GM19023 (cell line): Measurements from ENCODE around the gene RBM7.

ENCODE experiments used
- ATAC-seq: cut with Tn5 transposase; IDR thresholded peaks from one replicate; pipeline ENCODE4 v1.9.1; 2021; ENCODE audit warnings: mild to moderate bottlenecking, moderate library complexity; ENCODE audit not compliant: unreplicated experiment

RBM7 gene, protein sequence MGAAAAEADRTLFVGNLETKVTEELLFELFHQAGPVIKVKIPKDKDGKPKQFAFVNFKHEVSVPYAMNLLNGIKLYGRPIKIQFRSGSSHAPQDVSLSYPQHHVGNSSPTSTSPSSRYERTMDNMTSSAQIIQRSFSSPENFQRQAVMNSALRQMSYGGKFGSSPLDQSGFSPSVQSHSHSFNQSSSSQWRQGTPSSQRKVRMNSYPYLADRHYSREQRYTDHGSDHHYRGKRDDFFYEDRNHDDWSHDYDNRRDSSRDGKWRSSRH

DNA sequence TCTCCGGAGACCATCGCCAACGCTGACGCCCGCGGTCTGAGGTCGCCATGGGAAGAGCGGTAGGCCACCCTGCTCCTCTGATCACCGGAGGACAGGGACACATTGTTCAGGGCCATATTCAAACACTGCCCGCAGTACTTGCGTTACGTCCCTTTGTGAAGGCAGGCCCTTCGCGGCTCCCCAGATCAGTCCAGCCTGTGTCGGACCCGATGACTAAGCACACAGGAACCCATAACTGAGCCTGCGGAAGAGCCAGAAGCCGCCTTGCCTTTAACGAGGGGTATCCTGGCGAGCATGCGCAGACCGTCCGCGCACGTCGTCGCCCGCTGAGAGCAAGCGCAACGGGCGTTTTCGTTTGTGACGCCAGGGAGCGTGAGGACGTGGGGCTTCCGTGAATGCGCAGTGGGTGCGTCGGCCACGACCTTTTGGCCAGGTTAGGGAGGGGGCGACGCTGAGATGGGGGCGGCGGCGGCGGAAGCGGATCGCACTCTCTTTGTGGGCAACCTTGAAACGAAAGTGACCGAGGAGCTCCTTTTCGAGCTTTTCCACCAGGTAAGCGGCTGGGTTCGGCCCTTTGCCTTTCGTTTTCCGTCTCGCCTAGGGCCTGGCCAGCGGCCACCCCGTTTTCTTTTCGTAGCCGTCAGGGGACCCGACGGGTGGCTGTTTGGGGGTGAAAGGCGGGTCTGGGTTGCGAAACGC, at the start of gene RBM7, which contains the start of gene C11orf71:
RBM7 (plus strand) TSS at position 451 of the 699 bp plus-strand sequence; CDS start at position 457, 6 bp downstream.
C11orf71 (minus strand) TSS at position 296 of the 699 bp plus-strand sequence; CDS start at position 116, 180 bp downstream.
- peak; percentile 95 for ATAC-seq

DNA sequence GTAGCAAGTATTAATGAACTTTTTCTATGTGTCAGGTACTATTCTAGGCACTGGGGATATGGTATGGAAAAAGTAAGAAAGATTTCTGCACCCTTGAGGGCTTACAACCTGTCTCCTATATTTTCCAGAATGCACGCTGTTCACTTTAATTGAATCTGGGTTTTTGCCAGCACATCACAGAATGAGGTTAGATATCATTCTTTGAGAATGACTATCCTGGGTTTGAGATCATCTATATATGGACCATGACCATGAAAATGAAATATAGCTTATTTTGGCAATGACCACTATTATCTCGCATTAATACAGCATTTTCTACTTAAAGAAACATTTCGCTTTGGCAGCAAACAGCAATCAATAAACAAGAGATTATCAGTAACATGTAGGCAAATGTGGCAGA, 47.0 kb upstream of the RBM7 start:
- ATAC-seq = no peak

DNA sequence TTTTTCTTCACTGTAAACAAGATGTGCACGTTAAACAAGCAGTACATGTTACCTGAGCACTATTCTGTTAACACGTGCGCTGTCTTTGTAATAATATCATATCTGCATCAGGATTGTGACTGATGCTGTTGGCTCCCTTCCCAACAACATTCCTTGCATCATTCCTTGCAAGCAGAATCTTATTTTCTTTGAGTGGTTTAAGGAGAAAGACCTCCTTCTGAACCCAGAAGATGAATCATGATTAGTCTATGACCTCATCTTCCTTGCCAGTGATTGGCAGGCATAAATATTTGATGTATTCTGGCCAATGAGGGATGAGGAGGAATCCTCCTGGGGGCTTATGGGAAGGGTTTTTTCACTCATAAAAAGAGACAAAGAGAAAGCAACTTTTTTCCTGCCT, 46.4 kb upstream of the RBM7 start:
- no peak for ATAC-seq

DNA sequence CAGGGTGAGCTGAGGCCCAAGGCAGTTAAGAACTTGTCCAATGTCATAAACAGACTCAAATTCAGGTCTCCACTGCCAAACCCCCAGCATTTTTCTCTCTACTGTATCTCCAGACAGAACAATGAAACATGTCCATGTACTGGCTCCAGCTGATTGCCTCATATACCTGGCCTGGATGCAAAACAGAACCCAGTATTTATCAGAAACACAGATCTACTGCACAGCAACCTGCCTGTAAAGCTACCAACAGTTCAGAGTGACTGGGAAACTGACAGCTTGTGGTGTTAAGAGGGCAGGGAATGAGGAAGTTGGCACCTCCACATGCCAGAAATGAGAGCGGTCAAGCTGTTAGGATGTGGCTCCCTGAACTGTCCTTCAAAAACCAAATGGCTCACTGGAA, 41.8 kb upstream of the RBM7 start:
- no peak for ATAC-seq

DNA sequence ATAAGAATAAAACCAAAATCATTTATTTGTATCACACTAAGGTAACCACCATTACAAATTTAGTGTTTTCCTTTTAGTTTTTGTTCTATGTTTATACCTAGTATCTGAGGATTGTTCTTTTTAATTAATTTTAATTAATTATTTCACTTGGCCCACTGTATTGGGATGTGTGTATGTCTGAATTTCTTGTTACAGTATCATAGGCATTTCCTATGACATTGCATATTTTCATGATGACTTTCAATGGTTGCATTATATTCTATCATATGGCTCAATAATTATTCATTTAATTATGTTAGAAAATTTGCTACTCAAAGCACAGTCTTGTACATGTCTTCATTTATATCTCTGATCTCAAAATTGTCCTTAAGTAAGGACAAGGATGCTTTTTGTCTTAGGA, 41.1 kb upstream of the RBM7 start:
- no peak for ATAC-seq

DNA sequence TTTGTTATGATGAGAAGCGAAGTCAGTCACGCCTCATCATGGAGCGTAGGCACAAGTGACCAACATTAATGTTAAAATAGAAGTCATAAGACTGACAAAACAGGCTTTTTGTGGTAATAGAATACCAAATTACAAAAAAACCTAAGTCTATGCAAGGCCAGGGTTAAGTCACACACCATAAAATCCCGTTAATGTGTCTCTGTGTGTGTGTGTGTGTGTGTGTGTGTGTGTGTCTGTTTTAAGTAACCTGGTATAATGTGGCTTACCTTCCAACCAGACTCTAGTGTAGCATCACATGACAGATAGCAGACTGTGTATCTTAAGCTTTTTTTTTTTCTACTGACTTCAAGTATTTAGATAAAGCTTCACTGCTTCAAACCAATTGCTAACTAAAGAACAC, 38.1 kb upstream of the RBM7 start:
- ATAC-seq = no peak

DNA sequence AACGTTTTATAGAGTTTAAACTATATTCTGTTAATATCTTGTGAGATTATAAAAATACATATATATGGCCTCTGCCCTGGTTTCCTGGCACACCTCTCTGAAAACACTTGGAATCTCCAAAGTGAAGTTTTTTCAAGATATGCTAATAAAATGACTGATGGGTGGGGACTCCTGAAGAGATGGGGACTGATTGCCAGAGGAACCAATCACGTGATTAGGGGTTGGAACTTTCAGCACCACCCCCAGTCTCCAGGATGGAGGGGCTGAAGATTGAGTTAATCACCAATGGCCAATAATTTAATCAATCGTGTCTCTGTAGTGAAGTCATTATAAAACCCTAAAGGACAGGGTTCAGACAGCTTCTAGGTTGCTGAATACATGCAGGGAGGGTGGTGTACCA, 37.5 kb upstream of the RBM7 start:
- no peak for ATAC-seq

DNA sequence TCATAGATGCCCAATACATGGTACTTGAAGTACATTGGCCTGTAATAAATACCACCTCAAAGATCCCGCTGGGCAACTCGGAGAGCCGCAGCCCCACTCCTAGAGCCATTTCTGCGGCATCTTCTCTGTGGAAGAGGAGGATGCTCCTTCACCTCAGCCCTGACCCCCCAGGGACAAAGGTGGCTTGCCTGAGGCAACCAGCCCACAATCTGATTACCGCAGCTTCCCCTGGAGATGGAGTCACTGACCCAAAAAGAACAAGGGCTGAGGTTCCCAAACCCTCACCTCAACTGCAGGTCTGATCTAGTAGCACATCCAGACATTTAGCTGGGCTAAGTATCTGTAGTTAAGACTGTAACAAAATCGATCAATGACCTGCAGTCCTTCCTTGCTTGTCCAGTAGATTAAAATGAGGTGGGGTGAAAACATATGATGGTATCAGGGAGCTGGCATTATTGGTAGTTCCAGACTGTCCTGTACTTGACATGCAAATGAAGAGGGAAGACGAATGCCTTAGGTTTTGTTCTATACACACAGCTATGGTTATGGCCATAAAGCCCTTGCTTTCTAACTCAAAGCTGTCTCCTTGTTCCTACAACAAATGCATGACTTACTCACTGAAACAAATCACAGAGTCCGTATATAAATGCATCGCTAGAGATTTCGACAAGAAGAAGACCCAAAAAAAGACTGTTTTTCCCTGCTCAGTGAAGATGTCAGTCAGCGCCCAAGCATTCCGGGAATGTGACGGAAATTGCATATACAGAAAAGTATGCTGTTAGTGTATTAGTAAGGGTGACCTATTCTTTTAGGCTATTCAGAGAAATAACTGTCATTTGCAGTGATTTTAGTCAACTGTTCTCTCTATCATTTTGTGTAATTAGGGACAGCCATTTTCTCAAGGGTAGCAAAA, 33.9 kb upstream of the RBM7 start:
- ATAC-seq = no peak

DNA sequence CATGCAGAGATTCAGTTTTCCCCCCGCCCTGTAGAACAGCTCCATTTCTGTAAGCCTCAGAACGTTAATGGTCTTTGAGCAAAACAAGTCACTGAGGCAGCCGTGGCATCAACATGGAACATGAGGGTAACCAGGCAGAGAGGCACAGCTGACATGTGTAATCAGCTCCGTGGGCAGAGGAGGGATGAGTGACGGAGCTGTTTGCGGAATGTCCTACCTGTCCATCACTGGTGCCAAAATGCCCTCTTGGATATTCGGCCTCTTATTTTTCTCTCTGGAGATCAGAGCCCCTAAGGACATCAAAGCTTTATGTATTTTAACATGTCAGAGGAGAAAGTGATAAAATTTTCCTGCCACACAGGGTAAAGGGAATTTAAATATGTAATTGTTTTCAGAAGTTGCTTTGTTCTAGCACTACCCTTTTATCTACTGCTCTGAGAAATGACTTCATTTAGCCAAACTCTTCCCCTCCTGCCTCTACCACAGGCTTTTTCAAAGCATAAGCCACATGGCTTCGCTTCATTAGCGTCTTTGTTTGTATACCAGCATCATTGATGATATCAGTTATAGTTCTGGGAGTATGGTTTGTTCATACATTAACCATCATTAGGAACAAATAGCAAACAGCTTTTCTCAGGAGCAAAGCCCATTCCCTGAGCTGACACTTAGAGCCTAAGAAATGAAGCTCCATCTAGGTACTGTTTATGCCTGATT, 33.1 kb upstream of the RBM7 start:
- no peak for ATAC-seq

DNA sequence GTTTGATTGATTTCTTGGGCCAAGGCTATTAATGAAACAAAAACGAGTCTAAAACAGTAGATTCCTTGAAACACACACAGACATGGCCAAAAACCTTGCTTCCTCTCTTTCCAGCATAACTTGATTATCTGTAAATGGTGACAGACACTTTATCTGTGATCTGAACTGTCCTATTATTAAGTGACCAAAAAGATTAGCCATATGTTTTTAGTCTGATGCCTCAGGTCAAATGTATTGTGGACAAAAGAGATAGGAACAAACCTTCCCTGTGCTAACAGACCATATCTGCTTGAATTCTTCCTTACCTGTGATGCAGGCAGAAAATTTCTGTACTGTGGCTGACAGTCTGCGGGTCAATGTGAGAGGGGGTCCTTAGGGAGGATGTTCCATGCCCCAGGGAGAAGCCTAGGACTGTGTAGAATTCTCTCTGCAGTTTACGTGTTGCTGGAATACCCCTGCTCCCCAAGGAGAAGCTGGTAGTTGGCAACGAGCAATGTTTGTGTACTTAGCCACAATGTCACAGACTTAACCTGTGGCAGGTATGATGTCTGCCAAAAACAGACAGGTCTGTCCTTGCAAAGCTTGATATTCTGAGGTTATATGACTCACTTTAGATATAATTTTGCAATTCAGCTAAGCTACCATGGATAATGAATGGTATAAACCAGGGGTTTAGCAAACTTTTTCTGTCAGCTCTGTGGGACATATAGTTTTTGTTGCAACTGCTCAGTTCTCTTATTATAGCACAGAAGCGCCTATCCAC, 31.4 kb upstream of the RBM7 start:
- ATAC-seq = no peak

DNA sequence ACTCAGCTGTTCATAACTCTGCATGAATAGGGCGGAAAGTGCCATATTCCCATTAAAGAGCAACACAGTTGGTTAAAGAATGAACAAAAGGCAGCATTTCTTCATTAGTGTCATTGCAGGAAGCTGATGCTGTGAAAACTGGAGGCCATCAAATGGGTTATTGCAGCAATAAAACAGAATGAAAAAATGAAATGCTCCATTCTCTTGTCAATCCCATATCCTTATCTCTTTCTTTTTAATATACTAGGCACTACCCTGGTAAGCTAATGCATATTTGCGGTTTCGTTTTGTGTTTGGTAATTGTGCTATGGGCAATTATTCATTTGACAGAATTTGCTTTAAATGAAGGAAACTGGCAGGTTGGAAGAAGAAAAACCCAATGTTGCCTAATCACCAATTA, 25.4 kb upstream of the RBM7 start:
- ATAC-seq = no peak

DNA sequence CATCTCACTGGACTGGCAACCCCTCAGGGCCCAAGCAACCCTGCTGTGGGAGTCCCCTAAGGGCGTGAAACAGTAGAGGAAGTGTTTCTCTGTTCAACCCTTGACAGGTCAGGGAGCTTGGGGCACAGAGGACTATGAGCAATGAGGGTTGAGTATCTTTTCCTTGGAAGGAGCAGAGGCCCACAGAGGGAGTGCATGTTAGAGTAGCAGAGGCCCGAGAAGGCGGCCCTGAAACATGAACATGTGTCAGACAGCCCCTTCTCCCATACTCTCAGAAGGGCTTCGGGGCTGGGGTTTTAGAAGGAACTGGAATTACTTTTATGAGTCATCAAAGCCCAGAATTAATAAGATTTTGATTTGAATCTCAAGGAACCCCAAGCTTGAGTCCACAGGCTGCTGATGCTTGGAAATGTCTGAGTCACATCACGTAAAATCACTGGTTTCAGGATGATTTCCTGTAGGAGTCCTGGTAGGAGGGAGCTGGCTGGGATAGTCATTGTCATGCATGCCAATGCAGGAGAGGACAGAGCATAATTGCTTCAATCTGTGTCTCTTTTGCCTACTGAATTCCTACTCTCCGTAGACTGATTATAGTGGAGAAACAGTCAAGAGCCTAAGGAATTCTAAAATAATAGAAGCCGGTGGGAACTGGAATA, 22.7 kb upstream of the RBM7 start:
- no peak for ATAC-seq

DNA sequence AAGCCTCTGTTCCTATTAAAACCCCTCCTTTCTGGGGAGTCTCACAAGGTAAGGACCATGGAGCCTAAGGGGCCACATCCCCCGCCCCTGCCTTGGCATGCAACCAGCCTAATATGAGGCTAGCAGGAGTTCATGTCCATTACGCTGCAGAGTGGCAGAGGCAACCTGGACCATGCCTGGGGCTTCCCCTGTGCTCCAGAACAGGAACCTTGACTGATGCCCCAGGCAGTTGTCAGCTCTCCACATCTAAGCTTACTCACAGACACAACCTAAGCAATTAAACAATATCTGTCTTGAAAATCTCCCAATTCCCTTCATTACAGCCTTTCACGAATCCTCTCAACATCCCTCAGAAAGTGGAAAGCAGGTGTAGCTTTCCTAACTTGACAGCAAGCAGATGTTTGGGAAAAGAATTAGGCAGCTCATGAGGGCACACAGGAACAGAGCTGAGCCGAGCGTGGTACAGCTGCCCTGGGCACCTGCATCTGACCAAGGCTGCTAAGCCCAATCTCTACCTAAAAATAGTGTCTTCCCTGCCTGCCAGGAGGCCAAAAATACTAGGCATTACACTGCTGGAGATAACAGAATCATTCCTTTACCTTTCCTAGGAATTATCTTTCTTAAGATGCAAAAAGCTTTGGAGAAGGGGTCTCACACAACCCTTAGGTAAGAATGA, 20.9 kb upstream of the RBM7 start:
- no peak for ATAC-seq

DNA sequence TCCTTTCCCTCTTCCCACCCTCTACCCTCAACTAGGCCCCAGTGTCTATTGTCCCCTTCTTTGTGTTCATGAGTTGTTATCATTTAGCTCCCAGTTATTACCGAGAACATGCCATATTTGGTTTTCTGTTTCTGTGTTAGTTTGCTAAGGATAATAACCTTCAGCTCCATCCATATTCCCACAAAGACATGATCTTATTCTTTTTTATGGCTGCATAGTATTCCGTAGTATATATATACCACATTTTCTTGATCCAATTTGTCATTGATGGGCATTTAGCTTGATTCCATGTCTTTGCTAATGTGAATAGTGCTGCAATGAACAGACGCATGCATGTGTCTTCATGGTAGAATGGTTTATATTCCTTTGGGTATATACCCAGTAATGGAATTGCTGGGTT, 18.0 kb upstream of the RBM7 start:
- ATAC-seq = no peak

DNA sequence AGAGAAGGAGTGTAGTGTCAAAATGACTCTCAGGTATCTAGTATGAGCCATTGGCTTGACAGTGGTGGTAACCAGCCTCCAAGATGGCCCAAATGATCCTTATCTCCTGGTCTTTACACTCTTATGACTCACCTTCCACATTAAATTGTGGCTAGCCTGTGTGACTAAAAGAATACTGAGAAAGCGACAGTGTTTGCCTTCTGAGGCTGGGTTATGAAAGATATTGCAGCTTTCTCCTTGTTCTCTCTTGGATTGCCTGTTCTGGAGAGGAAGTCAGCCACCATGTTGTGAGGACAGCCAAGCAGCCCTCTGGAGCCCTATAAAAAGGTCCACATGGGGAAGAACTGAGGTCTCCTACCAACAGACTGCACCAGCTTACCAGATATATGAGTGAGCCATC, 16.0 kb upstream of the RBM7 start:
- ATAC-seq = no peak

DNA sequence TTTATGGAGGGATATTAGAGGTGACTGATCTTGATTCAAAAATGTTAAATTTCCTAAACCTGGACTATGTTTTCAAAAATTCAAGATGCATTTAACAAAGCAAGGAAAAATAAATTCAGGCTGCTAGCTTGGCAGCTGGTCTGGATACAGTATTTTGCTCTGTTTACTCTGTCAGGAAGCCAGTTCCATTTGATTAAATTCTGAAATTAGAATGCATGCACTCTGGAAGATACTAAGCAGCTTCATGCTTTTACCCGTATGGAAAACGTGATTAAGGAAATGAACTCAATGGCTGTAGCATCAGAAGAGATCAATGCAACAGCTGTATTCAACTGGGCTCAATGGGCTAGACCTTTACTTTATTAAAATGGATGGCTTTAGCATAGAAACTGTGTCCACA, 14.3 kb upstream of the RBM7 start:
- ATAC-seq = no peak

DNA sequence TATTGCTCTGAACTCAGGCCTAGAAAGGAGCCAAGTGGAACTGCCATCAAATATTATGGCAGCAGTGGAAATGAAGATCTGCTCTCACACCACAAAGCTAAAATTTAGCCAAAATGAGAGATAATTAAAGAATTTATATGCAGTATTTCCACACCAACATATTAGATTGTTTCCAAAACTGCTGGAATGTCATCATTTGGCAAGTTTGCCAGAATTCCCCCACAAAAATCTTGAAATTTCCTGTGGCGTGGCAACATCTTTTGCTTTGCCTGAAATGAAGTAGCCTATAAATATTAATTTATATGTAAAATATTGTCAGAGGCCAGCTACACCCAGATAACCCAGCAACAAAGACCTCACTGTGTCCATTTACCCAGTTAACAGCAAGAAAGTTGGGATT, 13.9 kb upstream of the RBM7 start:
- no peak for ATAC-seq

DNA sequence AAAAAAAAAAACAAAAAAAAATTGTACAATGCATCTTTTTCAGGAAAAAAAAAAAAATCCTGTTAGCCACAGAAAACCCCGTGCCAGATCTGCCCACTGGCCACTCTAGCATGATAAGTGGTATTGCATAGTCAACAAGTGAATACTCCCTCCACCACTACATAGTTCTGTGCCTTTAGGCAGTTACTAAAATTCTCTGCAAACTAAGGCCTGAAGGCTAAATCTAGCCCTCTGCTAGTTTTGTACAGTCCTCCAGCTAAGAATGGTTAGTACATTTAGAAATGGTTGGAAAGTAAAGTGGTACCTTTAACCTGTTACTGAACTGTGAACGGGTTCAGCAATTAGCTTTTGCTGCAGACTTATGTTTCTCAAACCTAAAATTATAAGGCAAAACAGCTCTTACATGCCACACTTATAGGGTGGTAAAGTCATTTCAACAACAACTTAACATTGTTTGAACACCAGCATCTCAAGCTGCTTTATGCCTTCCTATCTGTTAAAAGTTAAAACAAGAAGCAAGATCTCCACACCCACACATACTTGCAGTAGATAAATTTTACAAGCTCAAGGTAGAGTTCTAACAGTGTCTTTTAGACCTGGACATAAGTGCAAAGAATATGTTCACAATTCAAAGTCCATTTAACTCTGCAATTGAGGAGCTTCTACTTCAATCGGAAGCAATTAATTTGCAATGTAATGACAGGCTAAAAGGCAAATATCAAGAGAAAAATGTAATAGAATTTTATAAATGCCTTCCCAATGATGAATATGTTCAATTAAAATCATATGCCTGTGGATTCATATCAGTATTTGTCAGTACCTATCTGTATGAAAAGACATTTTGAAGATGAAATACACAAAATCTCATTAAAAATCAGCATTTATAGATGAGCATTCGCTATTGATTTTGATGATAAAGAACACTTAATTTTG, 7.5 kb upstream of the RBM7 start:
- no peak for ATAC-seq
